NCI-H748 (cell line): ENCODE measurements around the gene EID3.

Experiments
- DNase-seq: peaks from one replicate; lab custom pipeline; 2025; ENCODE audit not compliant: unreplicated experiment; lab: John Stamatoyannopoulos, UW

EID3 gene

DNA sequence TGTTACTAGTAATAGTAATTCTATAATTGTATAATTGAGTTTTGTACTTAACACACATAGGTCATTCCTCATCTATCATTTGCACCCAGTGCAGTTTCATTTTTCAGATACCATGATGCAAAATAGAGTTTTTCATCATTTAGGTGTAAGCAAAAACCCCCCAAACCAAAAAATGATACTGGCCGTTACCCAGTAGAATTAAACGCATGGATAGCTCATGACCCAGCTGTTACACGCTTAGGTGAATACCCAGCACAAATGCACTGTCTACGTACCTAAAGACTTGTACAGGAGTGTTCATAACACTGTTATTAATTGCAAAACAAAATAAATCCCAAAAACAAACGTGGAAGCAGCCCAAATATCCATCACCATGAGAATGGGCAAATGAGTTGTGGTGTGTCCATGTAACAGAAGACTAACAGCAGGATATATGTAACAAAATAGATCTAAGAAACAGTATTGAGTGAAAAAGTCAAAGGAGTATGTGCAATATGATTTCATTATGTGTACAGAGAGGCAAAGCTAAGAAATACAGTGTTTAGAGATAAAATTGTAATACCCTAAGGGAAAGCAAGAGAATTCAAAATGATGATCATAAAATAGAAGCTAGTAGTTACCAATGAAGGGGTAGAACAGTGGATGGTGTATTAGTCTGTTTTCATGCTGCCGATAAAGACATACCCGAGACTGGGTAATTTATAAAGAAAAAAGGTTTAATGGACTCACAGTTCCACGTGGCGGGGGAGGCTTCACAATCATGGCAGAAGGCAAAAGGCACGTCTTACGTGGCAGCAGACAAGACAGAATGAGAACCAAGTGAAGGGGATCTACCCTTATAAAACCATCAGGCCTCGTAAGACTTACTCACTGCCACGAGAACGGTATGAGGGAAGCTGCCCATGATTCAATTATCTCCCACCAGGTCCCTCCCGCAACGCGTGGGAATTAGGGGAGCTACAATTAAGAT is 49.8 kb downstream of the EID3 start:
- no peak for DNase-seq

- no peak for DNase-seq
Measured at GRCh38 chr12:104354167-104354867, 50.8 kb downstream of the EID3 start.
